Measurements from ENCODE around the gene YY1. TPM values are rescaled to one million over a fixed set of nuclear protein-coding genes. Genes with fewer than 3 reads are reported as not detected.

YY1 gene
- total and polyA plus RNA-seq, 9 of the 15 experiments (the other 6 are each of a cell fraction or from before 2014, with no cell fraction given) = 20.8 to 74.2 (median 46.7) TPM

- TF ChIP-seq TEAD4 (IDR thresholded peaks at IDR 0.05; ENCODE audit: low read length) = no peak
- TF ChIP-seq TEAD4 (CRISPR knock-in tag; IDR thresholded peaks at IDR 0.05; ENCODE audit: borderline replicate concordance) = no peak
- peak; percentile 86; the same call in 1 of the 2 replicates for TF ChIP-seq CTBP1 (IDR thresholded peaks at IDR 0.05; ENCODE audit: borderline replicate concordance)
- no peak for TF ChIP-seq BHLHE40 (IDR thresholded peaks at IDR 0.05; ENCODE audit: low read length)
- TF ChIP-seq RBM25 (IDR thresholded peaks at IDR 0.05; ENCODE audit: low read depth, low read length, severe bottlenecking) = peak; percentile 85
- peak; percentile 3 for TF ChIP-seq ZFP36 (IDR thresholded peaks at IDR 0.05; ENCODE audit: low read depth, low read length, partially characterized antibody)
- TF ChIP-seq PRMT5 (CRISPR knock-in tag; IDR thresholded peaks at IDR 0.05) = no peak
- TF ChIP-seq SPI1 (IDR thresholded peaks at IDR 0.05; ENCODE audit: borderline replicate concordance, low read depth, low read length) = peak; percentile 65; the same call in 1 of the 2 replicates
- no peak for TF ChIP-seq ZNF583 (CRISPR knock-in tag; IDR thresholded peaks at IDR 0.05)
- TF ChIP-seq CC2D1A (IDR thresholded peaks at IDR 0.05) = peak; percentile 63
- no peak for TF ChIP-seq HDAC8 (tag; IDR thresholded peaks at IDR 0.05)
- peak; percentile 43; the same call in 1 of the 2 replicates for TF ChIP-seq ERF (CRISPR knock-in tag; IDR thresholded peaks at IDR 0.05)
- 0 out of 2 replicates have a peak, but pooled peaks have one; percentile 17 for TF ChIP-seq TAF7 (tag; IDR thresholded peaks at IDR 0.05)
- 0 out of 2 replicates have a peak, but pooled peaks have one; percentile 75 for TF ChIP-seq ZNF175 (CRISPR knock-in tag; IDR thresholded peaks at IDR 0.05; ENCODE audit: low read depth)
- 0 out of 2 replicates have a peak, but pooled peaks have one; percentile 24 for TF ChIP-seq PTBP1 (IDR thresholded peaks at IDR 0.05; ENCODE audit: low read depth, low read length)
- peak in 1 of 2 experiments; percentile 87; a peak in 1 of 4 replicates for TF ChIP-seq RCOR1 (IDR thresholded peaks at IDR 0.05; ENCODE audit: borderline replicate concordance in 1 of 2, low read depth in 2 of 2, low read length in 2 of 2)
- peak; percentile 16; the same call in 1 of the 2 replicates for TF ChIP-seq KLF16 (IDR thresholded peaks at IDR 0.05)
- 0 out of 2 replicates have a peak, but pooled peaks have one; percentile 52 for TF ChIP-seq SAFB (IDR thresholded peaks at IDR 0.05; ENCODE audit: borderline replicate concordance, low read depth, low read length)
- peak; percentile 43 for TF ChIP-seq U2AF1 (optimal IDR thresholded peaks at IDR 0.05; ENCODE audit: low read depth, low read length)
- peak; percentile 39; the same call in 1 of the 2 replicates for TF ChIP-seq CBX1 (IDR thresholded peaks at IDR 0.05; ENCODE audit: low read depth)
- TF ChIP-seq ZBTB2 (IDR thresholded peaks at IDR 0.05) = 0 out of 2 replicates have a peak, but pooled peaks have one; percentile 34
- no peak for TF ChIP-seq YBX1 (IDR thresholded peaks at IDR 0.05)
- peak; percentile 55 for TF ChIP-seq FOS (IDR thresholded peaks at IDR 0.05; ENCODE audit: extremely low read depth, insufficient read length)
- TF ChIP-seq, protein P1, sequence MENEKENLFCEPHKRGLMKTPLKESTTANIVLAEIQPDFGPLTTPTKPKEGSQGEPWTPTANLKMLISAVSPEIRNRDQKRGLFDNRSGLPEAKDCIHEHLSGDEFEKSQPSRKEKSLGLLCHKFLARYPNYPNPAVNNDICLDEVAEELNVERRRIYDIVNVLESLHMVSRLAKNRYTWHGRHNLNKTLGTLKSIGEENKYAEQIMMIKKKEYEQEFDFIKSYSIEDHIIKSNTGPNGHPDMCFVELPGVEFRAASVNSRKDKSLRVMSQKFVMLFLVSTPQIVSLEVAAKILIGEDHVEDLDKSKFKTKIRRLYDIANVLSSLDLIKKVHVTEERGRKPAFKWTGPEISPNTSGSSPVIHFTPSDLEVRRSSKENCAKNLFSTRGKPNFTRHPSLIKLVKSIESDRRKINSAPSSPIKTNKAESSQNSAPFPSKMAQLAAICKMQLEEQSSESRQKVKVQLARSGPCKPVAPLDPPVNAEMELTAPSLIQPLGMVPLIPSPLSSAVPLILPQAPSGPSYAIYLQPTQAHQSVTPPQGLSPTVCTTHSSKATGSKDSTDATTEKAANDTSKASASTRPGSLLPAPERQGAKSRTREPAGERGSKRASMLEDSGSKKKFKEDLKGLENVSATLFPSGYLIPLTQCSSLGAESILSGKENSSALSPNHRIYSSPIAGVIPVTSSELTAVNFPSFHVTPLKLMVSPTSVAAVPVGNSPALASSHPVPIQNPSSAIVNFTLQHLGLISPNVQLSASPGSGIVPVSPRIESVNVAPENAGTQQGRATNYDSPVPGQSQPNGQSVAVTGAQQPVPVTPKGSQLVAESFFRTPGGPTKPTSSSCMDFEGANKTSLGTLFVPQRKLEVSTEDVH (IDR thresholded peaks at IDR 0.05; ENCODE audit: low read depth, partially characterized antibody) = peak; percentile 67
- peak; percentile 93 for TF ChIP-seq LCOR (CRISPR knock-in tag; IDR thresholded peaks at IDR 0.05)
Observed at GRCh38 chr14:100192672-100193416, 46.1 kb upstream of the YY1 start (continued).
